Astrocyte of the cerebellum (primary cell): ENCODE data around the gene AP2A1.

ENCODE experiments used
- DNase-seq: peaks from one replicate; pipeline ENCODE4 v3.0.0-alpha.2; 2011; ENCODE audit warnings: low read depth
- H3K4me3 ChIP-seq: 2 replicates; pipeline ENCODE4 v1.5.1; 2011; ENCODE audit warnings: mild to moderate bottlenecking, low read depth, low read length, moderate library complexity
- CTCF ChIP-seq: IDR thresholded peaks from 2 replicates; pipeline ENCODE4 v1.5.1; 2012; ENCODE audit warnings: low read length, low read depth, moderate library complexity, mild to moderate bottlenecking; ENCODE audit errors: missing control alignments
- in situ Hi-C: cut with HindIII; loops from 2 replicates; pipeline ENCODE4 v1.10.0; 2017; ENCODE audit warnings: low sequenced_read_pairs

Gene AP2A1

GRCh38 chr19:49846408-49846807 is 79.6 kb downstream of the AP2A1 start:
- in situ Hi-C loops: no loop called here
- H3K4me3 ChIP-seq: no peak overlapping the region
- TF ChIP-seq CTCF: no peak
- no peak for DNase-seq

GRCh38 chr19:49847731-49848696 is 81.2 kb downstream of the AP2A1 start:
- no peak overlapping the region for H3K4me3 ChIP-seq
- TF ChIP-seq CTCF: no peak
- DNase-seq: peak; percentile 81
- in situ Hi-C loops: no loop called here

- in situ Hi-C loops: no loop called here
- no peak for DNase-seq
- H3K4me3 ChIP-seq: no peak overlapping the region
- TF ChIP-seq CTCF: no peak
Observed at GRCh38 chr19:49848938-49849337, 82.1 kb downstream of the AP2A1 start.

GRCh38 chr19:49849433-49850220 is 82.8 kb downstream of the AP2A1 start:
- H3K4me3 ChIP-seq: peak overlapping the region; percentile 82
- in situ Hi-C loops: no loop called here
- no peak for TF ChIP-seq CTCF
- DNase-seq: no peak

GRCh38 chr19:49850221-49850486 is 83.4 kb downstream of the AP2A1 start:
- no peak for DNase-seq
- TF ChIP-seq CTCF: no peak
- peak overlapping the region; percentile 82 for H3K4me3 ChIP-seq
- in situ Hi-C loops: no loop called here

GRCh38 chr19:49850487-49851342 is 83.9 kb downstream of the AP2A1 start, which contains the start of gene PTOV1:
Gene PTOV1 (plus strand): TSS chr19:49851159.
- in situ Hi-C loops: no loop called here
- no peak for TF ChIP-seq CTCF
- peak within 1 kb of the TSS; percentile 82 for H3K4me3 ChIP-seq
- peak; percentile 77 for DNase-seq
